Measurements from ENCODE around the gene ZNF556. TPM values are rescaled to one million over a fixed set of nuclear protein-coding genes. Genes with fewer than 3 reads are reported as not detected.

Gene ZNF556
- total RNA-seq, 2 donors from 2014 or later = 0.28 TPM; not detected in 1

DNA sequence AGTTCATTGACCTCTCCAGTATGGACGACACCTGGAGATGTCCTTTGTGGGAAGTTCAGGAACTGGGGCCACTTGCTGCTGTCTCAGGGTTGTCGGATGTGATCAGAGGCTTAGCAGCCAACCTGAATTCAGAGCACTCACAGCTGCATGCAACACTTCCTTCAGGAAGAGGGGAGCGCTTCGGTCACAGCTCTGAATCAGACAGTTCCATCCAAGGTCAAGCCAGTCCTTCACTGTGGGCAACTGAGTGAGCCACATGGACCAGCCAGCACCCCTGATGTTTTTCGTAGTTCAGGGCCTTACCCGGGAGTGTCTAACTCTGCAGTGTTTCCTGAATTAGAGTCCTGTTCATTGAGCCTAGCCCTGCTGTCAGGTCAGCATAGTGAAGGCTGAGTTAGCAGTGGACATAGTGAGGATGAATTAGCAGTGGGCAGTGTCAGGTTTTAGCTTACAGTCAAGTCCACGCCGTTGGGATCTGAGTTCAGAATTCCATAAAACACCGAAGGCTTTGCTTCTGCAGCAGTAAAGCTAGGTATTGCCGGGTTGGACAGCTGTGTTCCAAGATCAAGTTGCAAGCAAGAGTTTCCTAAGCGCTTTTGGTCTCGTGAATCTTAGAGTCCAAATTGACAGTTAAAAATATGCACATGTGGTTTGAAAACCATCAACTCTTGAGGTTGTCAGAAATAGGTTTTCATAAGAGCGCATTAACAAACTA, 20.8 kb upstream of the ZNF556 start:
- H3K4me3 ChIP-seq = no peak overlapping the region
- H3K36me3 ChIP-seq = peaks cover 0 to 3% of the 10 kb centered on the region in 2 donors
- H3K27ac ChIP-seq = no peak overlapping the region
- intact Hi-C loops (cut with DNase I) = no loop called here
- no peaks in the 10 kb centered on the region for H3K4me1 ChIP-seq (replicated peaks)
- H3K9me3 ChIP-seq = no peaks in the 10 kb centered on the region
- no peaks in the 10 kb centered on the region for H3K27me3 ChIP-seq (replicated peaks; ENCODE audit: insufficient read depth)
- TF ChIP-seq POLR2A (IDR thresholded peaks at IDR 0.05) (no peak), POLR2AphosphoS5 (IDR thresholded peaks at IDR 0.05) (no peak), CTCF (IDR thresholded peaks at IDR 0.05) (no peak)
- WGBS = 89% methylated on average over 13 of the region's 13 CpGs
- no peak for DNase-seq (ENCODE audit: low spot score)

DNA sequence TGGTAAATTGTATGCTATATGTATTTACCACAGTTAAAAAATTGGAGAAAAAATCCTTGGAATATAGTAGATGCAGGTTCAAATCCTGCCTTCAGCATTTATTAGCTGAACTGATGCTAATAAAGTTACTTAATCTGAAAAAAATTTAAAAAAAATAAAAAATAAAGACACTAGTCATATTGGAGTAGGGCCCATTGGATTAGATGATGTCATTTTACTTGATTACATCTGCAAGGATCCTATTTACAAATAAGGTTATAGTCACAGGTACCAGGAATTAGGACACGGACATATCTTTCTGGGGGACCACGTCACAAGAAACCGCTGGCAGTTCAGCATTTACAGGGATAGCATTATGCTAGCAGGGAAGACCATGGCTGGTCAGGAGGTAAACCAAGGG, 19.6 kb upstream of the ZNF556 start:
- intact Hi-C loops (cut with DNase I) = no loop called here
- no peak overlapping the region for H3K27ac ChIP-seq
- TF ChIP-seq POLR2A (IDR thresholded peaks at IDR 0.05) = no peak
- TF ChIP-seq POLR2AphosphoS5 (IDR thresholded peaks at IDR 0.05) = no peak
- TF ChIP-seq CTCF (IDR thresholded peaks at IDR 0.05) = no peak
- DNase-seq (ENCODE audit: low spot score) = no peak
- WGBS = 98% methylated on average over 3 of the region's 3 CpGs
- H3K4me1 ChIP-seq (replicated peaks) = no peaks in the 10 kb centered on the region
- peaks cover 2% of the 10 kb centered on the region for H3K9me3 ChIP-seq
- H3K27me3 ChIP-seq (replicated peaks; ENCODE audit: insufficient read depth) = no peaks in the 10 kb centered on the region
- peaks cover 7 to 8% of the 10 kb centered on the region in 2 donors for H3K36me3 ChIP-seq
- no peak overlapping the region for H3K4me3 ChIP-seq

- H3K27ac ChIP-seq = no peak overlapping the region
- H3K36me3 ChIP-seq = peaks cover 17 to 19% of the 10 kb centered on the region in 2 donors
- 86% methylated on average over 4 of the region's 4 CpGs for WGBS
- TF ChIP-seq POLR2AphosphoS5 (IDR thresholded peaks at IDR 0.05) (no peak), POLR2A (IDR thresholded peaks at IDR 0.05) (no peak), CTCF (IDR thresholded peaks at IDR 0.05) (no peak)
- no peak overlapping the region for H3K4me3 ChIP-seq
- DNase-seq (ENCODE audit: low spot score) = no peak
- no peaks in the 10 kb centered on the region for H3K4me1 ChIP-seq (replicated peaks)
- H3K27me3 ChIP-seq (replicated peaks; ENCODE audit: insufficient read depth) = no peaks in the 10 kb centered on the region
- intact Hi-C loops (cut with DNase I) = no loop called here
- H3K9me3 ChIP-seq = peaks cover 9% of the 10 kb centered on the region
Measured at GRCh38 chr19:2848616-2849015, 18.5 kb upstream of the ZNF556 start.

GRCh38 chr19:2850256-2850925, 16.7 kb upstream of the ZNF556 start:
- H3K36me3 ChIP-seq = peaks cover 17 to 19% of the 10 kb centered on the region in 2 donors
- H3K27me3 ChIP-seq (replicated peaks; ENCODE audit: insufficient read depth) = no peaks in the 10 kb centered on the region
- no peak overlapping the region for H3K4me3 ChIP-seq
- intact Hi-C loops (cut with DNase I) = no loop called here
- 87% methylated on average over 3 of the region's 3 CpGs for WGBS
- TF ChIP-seq POLR2A (IDR thresholded peaks at IDR 0.05) (no peak), CTCF (IDR thresholded peaks at IDR 0.05) (no peak), POLR2AphosphoS5 (IDR thresholded peaks at IDR 0.05) (no peak)
- no peak for DNase-seq (ENCODE audit: low spot score)
- H3K27ac ChIP-seq = no peak overlapping the region
- no peaks in the 10 kb centered on the region for H3K4me1 ChIP-seq (replicated peaks)
- peaks cover 9% of the 10 kb centered on the region for H3K9me3 ChIP-seq

DNA sequence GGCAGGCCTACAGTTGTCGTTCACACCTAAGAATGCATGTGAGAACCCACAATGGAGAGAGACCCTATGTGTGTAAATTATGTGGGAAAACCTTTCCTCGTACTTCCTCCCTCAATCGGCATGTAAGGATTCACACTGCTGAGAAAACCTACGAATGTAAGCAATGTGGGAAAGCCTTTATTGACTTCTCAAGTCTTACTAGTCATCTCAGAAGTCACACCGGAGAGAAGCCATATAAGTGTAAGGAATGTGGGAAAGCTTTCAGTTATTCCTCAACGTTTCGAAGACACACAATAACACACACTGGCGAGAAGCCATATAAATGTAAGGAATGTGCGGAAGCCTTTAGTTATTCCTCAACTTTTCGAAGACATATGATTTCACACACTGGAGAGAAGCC, 14.5 kb upstream of the ZNF556 start:
- H3K9me3 ChIP-seq = peaks cover 9% of the 10 kb centered on the region
- TF ChIP-seq CTCF (IDR thresholded peaks at IDR 0.05) = no peak
- TF ChIP-seq POLR2A (IDR thresholded peaks at IDR 0.05) = no peak
- TF ChIP-seq POLR2AphosphoS5 (IDR thresholded peaks at IDR 0.05) = no peak
- H3K27ac ChIP-seq = no peak overlapping the region
- no peak overlapping the region for H3K4me3 ChIP-seq
- DNase-seq (ENCODE audit: low spot score) = no peak
- 93% methylated on average over 10 of the region's 10 CpGs for WGBS
- H3K4me1 ChIP-seq (replicated peaks) = no peaks in the 10 kb centered on the region
- no peaks in the 10 kb centered on the region for H3K27me3 ChIP-seq (replicated peaks; ENCODE audit: insufficient read depth)
- intact Hi-C loops (cut with DNase I) = no loop called here
- H3K36me3 ChIP-seq = peaks cover 17 to 19% of the 10 kb centered on the region in 2 donors
